ENCODE measurements around the gene STRBP.

The STRBP gene

GRCh38 chr9:123091459-123091858, 176.9 kb downstream of the STRBP start:
- in situ Hi-C loops (cut with HindIII; ENCODE audit: low pct_ligation_motif_present, low sequenced_read_pairs): no loop called here
- H3K4me3 ChIP-seq (ENCODE audit: low read depth, low read length): no peak overlapping the region
- peak; percentile 44 for TF ChIP-seq CTCF (IDR thresholded peaks at IDR 0.05; ENCODE audit: low read depth, low read length, missing control alignments)
- no peaks in the 10 kb centered on the region for H3K27me3 ChIP-seq (replicated peaks)
- peaks cover 30% of the 10 kb centered on the region for H3K36me3 ChIP-seq (replicated peaks)
- H3K27ac ChIP-seq: no peak overlapping the region
- DNase-seq: no peak

- Histone ChIP-seq H3K27ac (no peak overlapping the region), H3K36me3 (replicated peaks) (peaks cover 27% of the 10 kb centered on the region), H3K4me3 (ENCODE audit: low read depth, low read length) (no peak overlapping the region), H3K27me3 (replicated peaks) (no peaks in the 10 kb centered on the region)
- in situ Hi-C loops (cut with HindIII; ENCODE audit: low pct_ligation_motif_present, low sequenced_read_pairs): no loop called here
- no peak for DNase-seq
- TF ChIP-seq CTCF (IDR thresholded peaks at IDR 0.05; ENCODE audit: low read depth, low read length, missing control alignments): no peak
Measured at GRCh38 chr9:123090956-123091355, 177.4 kb downstream of the STRBP start.

- TF ChIP-seq CTCF (IDR thresholded peaks at IDR 0.05; ENCODE audit: low read depth, low read length, missing control alignments): no peak
- H3K4me3 ChIP-seq (ENCODE audit: low read depth, low read length): no peak overlapping the region
- no peak for DNase-seq
- no peaks in the 10 kb centered on the region for H3K27me3 ChIP-seq (replicated peaks)
- no peak overlapping the region for H3K27ac ChIP-seq
- H3K36me3 ChIP-seq (replicated peaks): peaks cover 27% of the 10 kb centered on the region
- in situ Hi-C loops (cut with HindIII; ENCODE audit: low pct_ligation_motif_present, low sequenced_read_pairs): no loop called here
Measured at GRCh38 chr9:123090198-123090896, 178.0 kb downstream of the STRBP start.

DNA sequence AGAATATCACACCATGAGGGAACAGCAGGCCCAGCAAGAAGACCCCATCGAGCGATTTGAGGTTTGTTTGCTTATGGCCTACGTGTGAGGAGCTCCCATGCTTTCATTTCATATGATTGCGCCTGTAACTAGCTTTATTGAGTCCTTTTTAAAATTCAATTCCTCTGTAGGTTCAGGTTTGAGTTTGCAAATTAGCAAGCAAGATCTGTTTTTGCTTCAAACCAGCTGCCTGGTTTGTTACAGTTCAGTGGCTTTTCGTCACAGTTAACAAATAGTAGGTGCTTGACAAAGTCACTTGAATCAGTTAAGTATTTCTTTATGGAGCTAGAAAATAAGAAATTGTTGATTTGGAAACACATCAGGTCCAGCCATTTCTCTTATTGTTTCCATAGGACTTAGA, 178.6 kb downstream of the STRBP start:
- Histone ChIP-seq H3K27ac (no peak overlapping the region), H3K36me3 (replicated peaks) (peaks cover 27% of the 10 kb centered on the region), H3K4me3 (ENCODE audit: low read depth, low read length) (no peak overlapping the region), H3K27me3 (replicated peaks) (no peaks in the 10 kb centered on the region)
- no peak for TF ChIP-seq CTCF (IDR thresholded peaks at IDR 0.05; ENCODE audit: low read depth, low read length, missing control alignments)
- DNase-seq: no peak
- in situ Hi-C loops (cut with HindIII; ENCODE audit: low pct_ligation_motif_present, low sequenced_read_pairs): no loop called here

DNA sequence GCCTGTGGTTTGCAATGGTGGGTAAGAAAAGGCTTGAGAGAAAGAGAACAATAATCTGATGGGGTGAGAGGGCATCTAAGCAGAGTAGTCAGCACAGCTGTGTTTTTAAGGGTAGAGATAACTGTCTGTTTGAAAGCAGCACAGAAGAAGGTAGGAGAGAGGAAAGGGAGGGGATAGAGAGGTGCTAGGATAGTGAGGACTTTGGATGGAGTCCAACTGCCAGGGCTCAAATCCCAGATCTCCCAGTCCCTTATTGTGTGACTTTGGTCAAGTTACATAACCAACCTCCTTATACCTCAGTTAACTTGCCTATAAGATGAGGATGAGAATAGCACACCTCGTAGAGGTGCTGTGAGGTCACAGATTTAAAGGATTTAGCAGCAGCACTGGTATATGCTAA, 179.3 kb downstream of the STRBP start:
- no peak overlapping the region for H3K27ac ChIP-seq
- no peak for DNase-seq
- no peaks in the 10 kb centered on the region for H3K27me3 ChIP-seq (replicated peaks)
- in situ Hi-C loops (cut with HindIII; ENCODE audit: low pct_ligation_motif_present, low sequenced_read_pairs): no loop called here
- no peak for TF ChIP-seq CTCF (IDR thresholded peaks at IDR 0.05; ENCODE audit: low read depth, low read length, missing control alignments)
- H3K36me3 ChIP-seq (replicated peaks): peaks cover 25% of the 10 kb centered on the region
- no peak overlapping the region for H3K4me3 ChIP-seq (ENCODE audit: low read depth, low read length)

DNA sequence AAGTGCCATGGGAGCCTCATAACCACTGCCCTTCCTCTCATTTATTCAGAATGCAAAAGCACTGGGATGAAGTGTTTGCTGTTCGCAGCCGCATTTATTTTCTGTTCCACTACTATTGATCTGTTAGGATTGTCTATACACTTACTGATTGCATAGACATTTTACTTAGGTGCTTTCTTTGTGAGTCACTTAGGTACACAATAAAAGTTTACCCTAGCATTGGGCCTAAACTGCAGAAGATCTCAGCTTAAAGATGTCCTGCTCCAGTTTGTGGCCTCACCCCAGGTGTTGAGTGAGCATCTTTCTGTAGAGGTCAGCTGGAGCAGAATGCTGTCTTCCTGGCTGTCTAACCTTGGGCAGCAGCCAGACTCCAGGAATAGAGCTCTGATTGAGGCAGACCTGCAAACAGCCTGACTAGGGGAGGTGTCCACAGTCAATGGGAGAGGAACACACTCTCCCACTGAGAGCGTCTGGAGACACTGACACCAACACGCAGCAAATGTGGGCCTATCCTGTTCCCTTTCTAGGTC, 181.0 kb downstream of the STRBP start:
- in situ Hi-C loops (cut with HindIII; ENCODE audit: low pct_ligation_motif_present, low sequenced_read_pairs): no loop called here
- H3K36me3 ChIP-seq (replicated peaks): peaks cover 24% of the 10 kb centered on the region

More for the DNA sequence above, 181.0 kb downstream of the STRBP start:
- no peak overlapping the region for H3K4me3 ChIP-seq (ENCODE audit: low read depth, low read length)
- H3K27me3 ChIP-seq (replicated peaks): no peaks in the 10 kb centered on the region
- DNase-seq: no peak
- no peak for TF ChIP-seq CTCF (IDR thresholded peaks at IDR 0.05; ENCODE audit: low read depth, low read length, missing control alignments)
- no peak overlapping the region for H3K27ac ChIP-seq
